Calu3 (cell line): ENCODE results near the gene POLQ. TPM values are rescaled to one million over a fixed set of nuclear protein-coding genes. Genes with fewer than 3 reads are reported as not detected.

ENCODE experiments used
- BruUV-seq: library from RNA; stranded (reverse); fragments of 400-500 nt; replicated peaks from 2 replicates; lab custom pipeline; 2021; lab: Mats Ljungman, UMichigan
- CTCF ChIA-PET: fragments of 300-600 bp; sonication (Branson Sonifier 250); formaldehyde crosslinking; loops from one replicate; lab custom pipeline; 2022; ENCODE audit warnings: antibody characterized with exemption; lab: Charles Lee
- DNase-seq: peaks from one replicate; pipeline ENCODE4 v3.0.0; 2022
- H3K27ac Mint-ChIP-seq: one replicate; pipeline ENCODE4 v1.8.0; 2022; ENCODE audit warnings: mixed read lengths; ENCODE audit not compliant: unreplicated experiment
- H3K27me3 Mint-ChIP-seq: one replicate; pipeline ENCODE4 v1.8.0; 2022; ENCODE audit warnings: mixed read lengths; ENCODE audit not compliant: unreplicated experiment
- H3K36me3 Mint-ChIP-seq: one replicate; pipeline ENCODE4 v1.8.0; 2022; ENCODE audit warnings: mild to moderate bottlenecking, moderate library complexity, mixed read lengths; ENCODE audit not compliant: insufficient read depth, unreplicated experiment
- H3K4me1 Mint-ChIP-seq: one replicate; pipeline ENCODE4 v1.8.0; 2022; ENCODE audit warnings: mild to moderate bottlenecking, low read depth, mixed read lengths; ENCODE audit not compliant: unreplicated experiment
- H3K4me3 Mint-ChIP-seq: one replicate; pipeline ENCODE4 v1.8.0; 2022; ENCODE audit warnings: mild to moderate bottlenecking, low read depth, moderate library complexity, mixed read lengths; ENCODE audit not compliant: unreplicated experiment
- H3K9me3 Mint-ChIP-seq: one replicate; pipeline ENCODE4 v1.8.0; 2022; ENCODE audit warnings: low read depth, mixed read lengths; ENCODE audit not compliant: unreplicated experiment
- intact Hi-C: fragments of 100-400 bp; cut with micrococcal nuclease; formaldehyde crosslinking; loops from one replicate; pipeline ENCODE4 v1.10.0; 2022; ENCODE audit not compliant: unreplicated experiment
- total RNA-seq: library from RNA; stranded (reverse); gene quantifications from 2 replicates; pipeline ENCODE4 v1.2.3, GENCODE V29; 2022
- TF ChIP-seq, protein P1 (sequence below): fragments of 200-600 bp; IDR thresholded peaks from one replicate; pipeline ENCODE4 v1.8.0; 2022; ENCODE audit warnings: antibody characterized with exemption; ENCODE audit not compliant: unreplicated experiment

The POLQ gene
- total RNA-seq, 1 experiment from 2014 or later, result 15.5 TPM

DNA sequence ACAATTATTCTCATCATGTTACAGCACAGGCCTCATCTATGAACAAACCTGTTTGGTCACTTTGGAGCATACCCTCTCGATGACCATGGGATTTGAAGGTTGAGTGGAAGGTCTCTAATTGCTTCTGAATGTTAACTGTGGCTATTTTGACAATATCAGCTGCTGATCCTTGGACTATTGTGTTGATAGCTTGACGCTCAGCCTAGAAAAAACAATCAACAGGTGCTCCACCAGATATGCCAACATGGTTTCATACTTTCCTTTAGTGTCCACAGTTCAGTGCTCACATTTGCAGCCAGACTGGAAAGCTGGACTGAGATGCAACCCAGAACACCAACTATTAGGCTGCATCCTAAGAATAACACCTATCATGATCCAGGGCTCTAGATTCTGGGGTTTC lies 109.7 kb downstream of the POLQ start:
- Mint-ChIP-seq H3K4me3 (no peak overlapping the region), H3K9me3 (no peaks in the 10 kb centered on the region), H3K4me1 (no peaks in the 10 kb centered on the region), H3K27ac (no peak overlapping the region), H3K36me3 (no peaks in the 10 kb centered on the region), H3K27me3 (no peaks in the 10 kb centered on the region)
- TF ChIP-seq, protein P1, sequence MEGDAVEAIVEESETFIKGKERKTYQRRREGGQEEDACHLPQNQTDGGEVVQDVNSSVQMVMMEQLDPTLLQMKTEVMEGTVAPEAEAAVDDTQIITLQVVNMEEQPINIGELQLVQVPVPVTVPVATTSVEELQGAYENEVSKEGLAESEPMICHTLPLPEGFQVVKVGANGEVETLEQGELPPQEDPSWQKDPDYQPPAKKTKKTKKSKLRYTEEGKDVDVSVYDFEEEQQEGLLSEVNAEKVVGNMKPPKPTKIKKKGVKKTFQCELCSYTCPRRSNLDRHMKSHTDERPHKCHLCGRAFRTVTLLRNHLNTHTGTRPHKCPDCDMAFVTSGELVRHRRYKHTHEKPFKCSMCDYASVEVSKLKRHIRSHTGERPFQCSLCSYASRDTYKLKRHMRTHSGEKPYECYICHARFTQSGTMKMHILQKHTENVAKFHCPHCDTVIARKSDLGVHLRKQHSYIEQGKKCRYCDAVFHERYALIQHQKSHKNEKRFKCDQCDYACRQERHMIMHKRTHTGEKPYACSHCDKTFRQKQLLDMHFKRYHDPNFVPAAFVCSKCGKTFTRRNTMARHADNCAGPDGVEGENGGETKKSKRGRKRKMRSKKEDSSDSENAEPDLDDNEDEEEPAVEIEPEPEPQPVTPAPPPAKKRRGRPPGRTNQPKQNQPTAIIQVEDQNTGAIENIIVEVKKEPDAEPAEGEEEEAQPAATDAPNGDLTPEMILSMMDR, result no peak
- BruUV-seq, result no TSS peak
- no peak for DNase-seq
- CTCF ChIA-PET, result no interaction called here
- intact Hi-C loops, result no loop called here

DNA sequence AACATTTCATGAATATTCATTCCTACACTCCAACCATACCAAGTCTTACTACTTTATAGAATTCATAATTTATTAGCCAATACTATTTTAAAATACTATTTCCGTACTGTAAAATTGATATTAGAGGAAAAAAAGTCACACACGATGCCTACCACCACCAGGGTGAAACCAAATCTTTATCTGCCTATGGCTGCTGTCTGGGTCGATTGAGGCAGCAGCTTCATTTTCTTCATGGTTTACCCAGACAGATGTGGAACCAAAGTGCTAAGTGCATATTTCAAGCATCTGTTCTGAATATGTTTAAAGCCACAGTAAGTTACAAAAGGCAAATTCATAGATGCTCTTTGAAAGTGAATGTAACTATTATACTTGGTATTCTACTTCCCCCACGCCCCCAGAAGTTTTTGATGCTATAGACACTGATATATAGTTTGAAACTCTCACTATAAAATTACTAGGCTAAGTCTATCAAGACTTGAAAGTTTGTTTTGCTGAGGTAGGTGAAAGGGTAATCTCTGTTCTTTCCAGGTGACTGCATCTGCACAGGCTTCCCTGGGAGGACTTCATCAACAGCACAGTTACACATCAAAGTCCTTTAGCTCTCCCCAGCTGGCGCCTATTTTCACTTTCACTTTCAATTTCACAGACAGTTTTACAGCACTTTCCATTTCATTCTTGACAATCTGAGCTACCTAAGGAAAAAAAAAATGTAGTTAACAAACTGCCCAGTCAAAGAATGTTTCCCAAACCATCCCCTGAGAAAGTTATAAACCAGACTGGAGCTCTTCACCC lies 113.9 kb downstream of the POLQ start:
- TF ChIP-seq, protein P1, result no peak
- no peaks in the 10 kb centered on the region for H3K9me3 Mint-ChIP-seq
- intact Hi-C loops, result no loop called here
- DNase-seq, result peak; percentile 5
- BruUV-seq, result no TSS peak
- H3K36me3 Mint-ChIP-seq, result no peaks in the 10 kb centered on the region
- no peak overlapping the region for H3K4me3 Mint-ChIP-seq
- CTCF ChIA-PET, result interaction anchor here (0.7 kb wide), 1 partner anchor 60 kb away, joined by 7 read pairs; no protein-coding TSS in a partner anchor
- H3K4me1 Mint-ChIP-seq, result no peaks in the 10 kb centered on the region
- no peaks in the 10 kb centered on the region for H3K27me3 Mint-ChIP-seq
- H3K27ac Mint-ChIP-seq, result no peak overlapping the region

DNA sequence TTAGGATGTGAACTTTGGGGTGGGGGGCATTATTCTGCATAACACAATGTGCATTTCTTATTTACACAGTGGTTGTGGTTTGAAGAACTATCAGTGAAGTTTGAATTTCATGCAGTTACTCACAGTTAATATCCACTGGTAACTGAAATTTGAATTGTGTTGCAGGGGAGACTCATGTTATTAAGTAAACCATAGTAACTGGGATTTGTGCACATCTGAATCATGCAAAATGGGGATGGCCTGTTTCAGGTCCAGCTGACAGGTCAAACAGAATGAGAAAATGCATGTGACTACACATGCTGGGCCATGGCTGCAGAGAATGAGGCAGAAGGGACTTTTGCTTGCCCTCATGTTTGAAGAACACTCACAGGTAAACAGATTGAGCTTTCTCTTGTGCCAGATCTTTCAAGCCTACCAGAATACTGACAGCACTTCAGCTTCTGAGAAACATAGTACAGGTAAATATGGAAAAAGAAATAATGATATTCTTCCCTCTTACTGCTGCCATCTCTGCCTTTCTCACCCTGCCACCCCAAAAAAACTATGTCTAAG lies 115.0 kb downstream of the POLQ start:
- TF ChIP-seq, protein P1, result no peak
- CTCF ChIA-PET, result no interaction called here
- Mint-ChIP-seq H3K9me3 (no peaks in the 10 kb centered on the region), H3K4me1 (no peaks in the 10 kb centered on the region), H3K27me3 (no peaks in the 10 kb centered on the region), H3K27ac (no peak overlapping the region), H3K4me3 (no peak overlapping the region), H3K36me3 (no peaks in the 10 kb centered on the region)
- intact Hi-C loops, result no loop called here
- BruUV-seq, result no TSS peak
- no peak for DNase-seq

DNA sequence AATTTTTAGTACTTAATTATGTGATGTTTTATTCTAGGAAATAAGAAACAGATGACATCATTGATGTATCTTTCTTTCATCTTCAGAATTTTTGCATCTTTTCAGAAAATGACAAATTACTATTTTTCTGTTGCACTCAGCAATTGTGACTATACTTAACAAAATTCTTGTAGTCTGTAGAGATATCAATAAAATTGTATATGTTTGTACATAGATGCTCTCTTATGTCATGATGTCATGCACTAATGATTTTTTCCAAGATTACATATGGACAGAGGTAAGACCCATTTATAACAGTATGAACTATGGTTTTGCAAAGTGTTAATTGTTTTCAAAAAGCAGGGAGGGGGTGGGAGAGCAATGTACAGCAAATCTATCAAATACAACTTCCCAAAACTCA lies 121.2 kb downstream of the POLQ start:
- TF ChIP-seq, protein P1, result no peak
- intact Hi-C loops, result no loop called here
- Mint-ChIP-seq H3K27ac (no peak overlapping the region), H3K4me1 (no peaks in the 10 kb centered on the region), H3K36me3 (no peaks in the 10 kb centered on the region), H3K4me3 (no peak overlapping the region), H3K9me3 (no peaks in the 10 kb centered on the region), H3K27me3 (no peaks in the 10 kb centered on the region)
- CTCF ChIA-PET, result no interaction called here
- no TSS peak for BruUV-seq
- DNase-seq, result no peak
